Pericardium fibroblast (primary cell): ENCODE measurements around the gene CYBA. TPM values are rescaled to one million over a fixed set of nuclear protein-coding genes. Genes with fewer than 3 reads are reported as not detected.

Source experiments
- total RNA-seq: library from RNA; depleted of rRNA; stranded (reverse); fragments of >200 nt; gene quantifications from 2 replicates; pipeline ENCODE4 v1.2.3, GENCODE V29; 2015

CYBA gene
- 145 and 261 TPM in 2 replicates for total RNA-seq

DNA sequence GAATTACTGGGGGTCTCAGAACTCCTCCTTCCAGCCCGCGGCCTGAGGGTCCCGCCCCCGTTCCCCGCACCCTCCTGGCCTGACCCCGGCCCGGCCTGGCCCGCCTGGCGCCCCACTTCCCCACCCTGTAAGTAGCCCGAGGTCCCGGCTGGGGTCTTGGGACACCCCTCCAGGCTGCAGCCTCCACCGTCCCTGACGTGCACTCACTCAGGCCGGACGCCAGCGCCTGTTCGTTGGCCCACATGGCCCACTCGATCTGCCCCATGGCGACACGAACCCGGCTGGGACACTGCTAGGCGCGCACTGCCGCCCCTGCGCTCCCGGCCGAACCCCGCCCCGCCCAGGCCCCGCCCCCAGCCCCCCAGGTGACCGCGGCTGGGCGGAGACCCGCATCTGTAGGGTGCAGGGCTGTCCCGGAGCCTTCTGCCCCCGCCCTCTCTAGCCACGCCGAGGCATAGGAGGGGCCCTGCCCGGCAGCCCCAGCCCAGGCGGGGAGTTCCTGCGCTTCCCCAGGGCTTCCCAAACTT, at the start of gene CYBA:
TSS of gene CYBA (minus strand) at position 305 of the 527 bp plus-strand sequence. CDS start at position 265, 40 bp downstream.

DNA sequence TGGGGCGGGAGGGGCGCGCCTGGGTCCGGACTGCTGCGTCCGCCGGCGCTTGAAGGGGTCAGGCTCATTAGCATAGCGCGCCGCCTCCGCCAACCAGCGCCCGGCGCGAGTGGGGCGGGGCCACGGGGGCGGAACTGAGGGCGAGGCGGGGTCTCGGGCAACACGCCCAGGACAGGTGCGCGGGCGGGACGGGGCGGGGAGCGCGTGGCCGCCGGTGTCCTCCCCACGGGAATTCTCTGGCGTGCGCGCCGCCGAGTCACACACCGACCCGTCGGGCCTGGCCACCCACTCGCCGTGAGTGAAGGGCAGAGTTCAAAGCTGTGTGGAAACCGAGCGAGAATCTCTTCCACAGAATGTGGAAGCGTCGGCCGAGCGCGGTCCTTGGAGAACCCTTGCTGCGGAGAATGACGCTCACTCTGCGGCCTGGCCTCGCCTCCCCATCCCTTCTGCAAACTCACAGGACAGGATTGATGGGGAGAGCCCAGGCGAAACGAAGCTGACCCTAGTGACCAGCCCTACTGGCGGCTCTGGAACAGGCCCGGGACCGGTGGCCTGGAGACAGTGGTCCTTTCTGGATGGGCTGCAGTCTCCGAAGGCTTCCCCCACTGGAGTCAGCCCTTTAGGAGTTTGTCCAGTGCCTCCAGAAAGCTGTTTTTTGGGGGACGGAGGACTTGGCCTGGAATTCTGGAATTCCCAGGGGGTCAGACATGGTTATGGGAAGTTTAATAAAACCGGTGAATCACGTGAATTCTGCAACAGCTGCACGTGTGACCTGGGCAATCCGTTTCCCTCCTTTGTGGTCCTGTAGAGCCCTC, 35.8 kb upstream of the CYBA start, which contains the start of gene SNAI3:
TSS of gene SNAI3 (minus strand) at position 69 of the 815 bp plus-strand sequence. CDS start 101 bp downstream, outside the sequence.

GRCh38 chr16:88662843-88663606, 12.2 kb upstream of the CYBA start, which contains the start of gene MVD:
Gene MVD, minus strand, starts transcription at chr16:88663091. Its CDS starts 11 bp downstream, at chr16:88663080.

GRCh38 chr16:88638323-88639230, 12.3 kb downstream of the CYBA start, which contains the start of gene IL17C:
Gene IL17C, plus strand, starts transcription at chr16:88638572. Its CDS starts 70 bp downstream, at chr16:88638642.

Other genes with a start within 250 kb of the CYBA start
- 2.8 TPM in 2 replicates for gene ZFPM1, start 197.8 kb downstream of the CYBA start, total RNA-seq
- gene ZC3H18, start 80.7 kb downstream of the CYBA start, total RNA-seq = 12.1 and 13.0 TPM in 2 replicates
- not detected in 2 replicates for gene IL17C, start 12.5 kb downstream of the CYBA start, total RNA-seq
- gene MVD, start 12.0 kb upstream of the CYBA start, total RNA-seq = 78.5 and 111 TPM in 2 replicates
- gene SNAI3, start 35.5 kb upstream of the CYBA start, total RNA-seq = not detected in 2 replicates
- gene RNF166, start 55.4 kb upstream of the CYBA start, total RNA-seq = 16.9 and 22.3 TPM in 2 replicates
- 9.1 and 13.4 TPM in 2 replicates for gene CTU2, start 55.5 kb upstream of the CYBA start, total RNA-seq
- gene PIEZO1, start 134.2 kb upstream of the CYBA start, total RNA-seq = 126 and 134 TPM in 2 replicates
- 1.5 and 5.4 TPM in 2 replicates for gene CDT1, start 152.7 kb upstream of the CYBA start, total RNA-seq
- 198 and 228 TPM in 2 replicates for gene APRT, start 160.9 kb upstream of the CYBA start, total RNA-seq
- 33.0 and 37.8 TPM in 2 replicates for gene GALNS, start 205.9 kb upstream of the CYBA start, total RNA-seq
- gene TRAPPC2L, start 206.1 kb upstream of the CYBA start, total RNA-seq = 52.2 and 58.0 TPM in 2 replicates
- not detected in 2 replicates for gene PABPN1L, start 215.6 kb upstream of the CYBA start, total RNA-seq